VCaP (cell line): ENCODE results near the gene CD163L1.
A peak's percentile ranks its signal among the peaks of the same experiment; 100 is the strongest.

Source experiments
- H3K27ac ChIP-seq: fragments of 450-650 bp; 2 replicates; pipeline ENCODE4 v1.5.1; 2017
- CTCF ChIP-seq: fragments of 450-650 bp; conservative IDR thresholded peaks from 2 replicates; pipeline ENCODE4 v1.5.1; 2017; ENCODE audit warnings: mild to moderate bottlenecking, moderate library complexity

Gene CD163L1

GRCh38 chr12:7460375-7461259, 16.7 kb upstream of the CD163L1 start:
- peak overlapping the region; percentile 55 for H3K27ac ChIP-seq
- peak; percentile 95 for TF ChIP-seq CTCF

DNA sequence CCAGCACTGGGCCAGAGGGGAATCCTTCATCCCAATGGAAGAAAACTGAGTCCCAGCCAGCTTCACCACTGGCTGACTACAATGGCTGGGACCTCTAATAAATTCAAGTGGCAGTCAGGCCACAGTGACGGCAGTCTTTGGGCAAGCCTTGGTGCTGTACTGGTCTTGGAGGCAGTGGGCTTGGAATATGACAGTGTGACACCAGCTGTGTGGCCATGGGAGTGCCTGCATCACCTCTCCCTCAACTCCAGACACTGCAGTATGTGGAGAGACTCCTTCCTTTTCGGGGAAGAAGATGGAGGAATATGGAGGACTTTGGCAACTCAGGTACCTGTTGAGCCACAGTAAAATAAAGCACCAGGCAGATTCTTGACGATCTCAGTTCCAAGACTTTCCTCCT, 16.0 kb upstream of the CD163L1 start:
- peak overlapping the region; percentile 55 for H3K27ac ChIP-seq
- TF ChIP-seq CTCF: no peak

DNA sequence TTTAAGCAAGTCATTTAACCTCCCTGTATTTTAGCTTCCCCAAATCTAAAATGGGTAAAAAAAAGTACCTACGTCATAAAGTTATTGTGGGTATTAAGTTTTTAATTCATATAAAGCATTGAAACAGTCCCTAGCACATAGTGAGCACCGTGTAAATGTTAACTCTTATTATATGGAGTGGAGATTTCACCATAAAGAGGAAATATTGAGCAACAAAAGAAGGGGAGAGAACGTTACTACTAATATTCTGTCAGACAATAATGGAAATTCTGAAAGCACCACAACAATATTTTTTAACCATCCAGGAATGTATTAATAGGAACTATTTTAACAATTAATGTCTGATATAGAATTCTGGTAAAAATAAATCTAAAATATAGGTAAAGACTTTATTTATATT, 7.8 kb upstream of the CD163L1 start:
- no peak overlapping the region for H3K27ac ChIP-seq
- no peak for TF ChIP-seq CTCF

GRCh38 chr12:7450667-7451066, 6.7 kb upstream of the CD163L1 start:
- H3K27ac ChIP-seq: no peak overlapping the region
- no peak for TF ChIP-seq CTCF

- H3K27ac ChIP-seq: no peak overlapping the region
Measured at GRCh38 chr12:7448099-7448498, 4.1 kb upstream of the CD163L1 start.

GRCh38 chr12:7444537-7444936, 584 bp upstream of the CD163L1 start:
- no peak for TF ChIP-seq CTCF
- H3K27ac ChIP-seq: no peak overlapping the region

More at GRCh38 chr12:7448099-7448498, 4.1 kb upstream of the CD163L1 start:
- TF ChIP-seq CTCF: no peak

DNA sequence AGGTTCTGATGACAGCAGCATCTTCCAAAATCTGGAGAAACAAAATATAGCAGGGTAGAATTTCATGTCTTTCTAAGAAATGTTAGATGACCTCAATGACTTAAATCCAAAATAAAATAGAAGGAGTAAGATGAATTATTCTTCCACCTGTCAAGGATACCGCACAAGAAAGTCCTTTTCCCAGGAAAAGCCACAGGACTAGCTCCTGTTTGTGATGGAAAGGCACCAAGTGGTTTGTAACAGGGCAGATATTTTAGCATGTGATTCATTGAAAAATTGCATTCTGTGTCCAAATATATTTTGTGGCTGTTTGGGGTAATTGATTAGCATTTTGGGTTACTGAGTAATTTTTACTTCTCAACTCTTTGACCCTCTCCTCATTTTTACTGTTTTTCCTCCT, 2.7 kb downstream of the CD163L1 start:
- H3K27ac ChIP-seq: no peak overlapping the region
- TF ChIP-seq CTCF: no peak
